WTC11 (cell line): ENCODE results near the gene PNMA6E. TPM values are rescaled to one million over a fixed set of nuclear protein-coding genes. Genes with fewer than 3 reads are reported as not detected.
"Not testable (repeated sequence)": the region's sequence is repeated elsewhere in the genome, so short reads cannot be mapped to it uniquely, and the experiment has no call there.

ENCODE experiments used
- ATAC-seq: fragments of 200-7000 bp; cut with Tn5 transposase; 2 replicates; pipeline ENCODE4 v1.10.0; 2021; ENCODE audit warnings: mild to moderate bottlenecking, moderate library complexity
- CTCF ChIA-PET: fragments of 300-600 bp; sonication (Branson Sonifier 250); formaldehyde crosslinking; loops from one replicate; lab custom pipeline; 2021; ENCODE audit warnings: antibody characterized with exemption; lab: Charles Lee
- POLR2A ChIA-PET: fragments of 350-600 bp; sonication (Branson Sonifier 250); formaldehyde crosslinking; loops from one replicate; lab custom pipeline; 2021; ENCODE audit warnings: antibody characterized with exemption; lab: Charles Lee
- DNase-seq: peaks from one replicate; pipeline ENCODE4 v3.0.0; 2021; ENCODE audit warnings: low spot score
- H3K27ac Mint-ChIP-seq: 2 replicates; pipeline ENCODE4 v1.8.0; 2021; ENCODE audit warnings: mixed read lengths
- H3K27me3 Mint-ChIP-seq: 2 replicates; pipeline ENCODE4 v1.8.0; 2021; ENCODE audit warnings: low read depth, mild to moderate bottlenecking, moderate library complexity, mixed read lengths
- H3K36me3 Mint-ChIP-seq: 2 replicates; pipeline ENCODE4 v1.8.0; 2021; ENCODE audit warnings: mixed read lengths
- H3K4me1 Mint-ChIP-seq: 2 replicates; pipeline ENCODE4 v1.8.0; 2022; ENCODE audit warnings: mixed read lengths
- H3K4me3 Mint-ChIP-seq: 2 replicates; pipeline ENCODE4 v1.8.0; 2021; ENCODE audit warnings: mild to moderate bottlenecking, moderate library complexity, mixed read lengths
- H3K9me3 Mint-ChIP-seq: 2 replicates; pipeline ENCODE4 v1.8.0; 2021; ENCODE audit warnings: mixed read lengths
- AFF4 ChIP-seq: sonication (generic); formaldehyde crosslinking; IDR thresholded peaks from 2 replicates; pipeline ENCODE4 v1.8.1; 2023; ENCODE audit warnings: mild to moderate bottlenecking, missing genetic modification reagents, borderline replicate concordance
- CDX4 ChIP-seq: fragments of 250-450 bp; sonication (Bioruptor Pico); IDR thresholded peaks from 2 replicates; pipeline ENCODE4 v1.9.0; 2021; ENCODE audit warnings: moderate library complexity, mild to moderate bottlenecking, inconsistent platforms, borderline replicate concordance
- CREB1 ChIP-seq: sonication (generic); formaldehyde crosslinking; IDR thresholded peaks from 2 replicates; pipeline ENCODE4 v1.8.0; 2023; ENCODE audit warnings: mild to moderate bottlenecking, missing genetic modification reagents
- MXD4 ChIP-seq: fragments of 250-450 bp; sonication (Bioruptor Pico); IDR thresholded peaks from 2 replicates; pipeline ENCODE4 v1.8.0; 2021; ENCODE audit warnings: mild to moderate bottlenecking, moderate library complexity, borderline replicate concordance
- TCF7 ChIP-seq: sonication (generic); formaldehyde crosslinking; IDR thresholded peaks from 2 replicates; pipeline ENCODE4 v1.8.0; 2022; ENCODE audit warnings: mild to moderate bottlenecking, low read depth, missing genetic modification reagents, moderate library complexity
- ZMAT4 ChIP-seq: fragments of 250-450 bp; sonication (Bioruptor Pico); IDR thresholded peaks from 2 replicates; pipeline ENCODE4 v1.9.0; 2021; ENCODE audit warnings: mild to moderate bottlenecking
- ZNF121 ChIP-seq: sonication (generic); formaldehyde crosslinking; IDR thresholded peaks from 2 replicates; pipeline ENCODE4 v1.8.0; 2023; ENCODE audit warnings: missing genetic modification reagents
- ZNF232 ChIP-seq: sonication (generic); formaldehyde crosslinking; IDR thresholded peaks from 2 replicates; pipeline ENCODE4 v1.8.0; 2022; ENCODE audit warnings: mild to moderate bottlenecking, missing genetic modification reagents
- ZNF281 ChIP-seq: sonication (generic); formaldehyde crosslinking; IDR thresholded peaks from 2 replicates; pipeline ENCODE4 v1.8.0; 2023; ENCODE audit warnings: mild to moderate bottlenecking, missing genetic modification reagents
- ZNF396 ChIP-seq: fragments of 250-450 bp; sonication (Bioruptor Pico); IDR thresholded peaks from 2 replicates; pipeline ENCODE4 v1.8.0; 2021; ENCODE audit warnings: mild to moderate bottlenecking, moderate library complexity, borderline replicate concordance
- total RNA-seq: library from RNA; stranded (reverse); gene quantifications from 3 replicates; pipeline ENCODE4 v1.2.3, GENCODE V29; 2021
- TF ChIP-seq, protein P1 (sequence below): sonication (generic); formaldehyde crosslinking; IDR thresholded peaks from 2 replicates; pipeline ENCODE4 v1.8.0; 2022; ENCODE audit warnings: mild to moderate bottlenecking, missing genetic modification reagents

Gene PNMA6E
- total RNA-seq, 1 experiment from 2014 or later: not detected

DNA sequence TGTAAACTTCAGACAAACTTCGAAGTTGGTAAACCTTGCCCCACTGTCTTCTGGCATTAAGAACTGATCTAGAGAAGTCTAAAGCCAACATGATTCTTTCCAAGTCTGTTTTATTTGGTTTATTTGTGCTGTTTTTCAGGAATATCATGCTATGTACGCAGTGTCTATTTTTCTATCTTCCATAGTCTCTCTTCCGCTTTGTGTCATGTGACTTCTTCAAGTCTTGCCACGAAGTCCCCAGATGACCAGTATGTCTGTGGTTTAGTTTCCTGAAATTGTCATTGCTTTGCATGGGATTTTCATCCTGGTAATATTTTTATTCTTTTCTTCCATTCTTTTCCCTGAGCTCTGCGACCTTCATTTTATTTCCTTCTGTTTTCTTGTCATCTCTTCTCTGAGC lies 15.1 kb downstream of the PNMA6E start (continued):
- no peak for TF ChIP-seq ZNF281
- TF ChIP-seq AFF4 (CRISPR knock-in tag): no peak
- TF ChIP-seq MXD4 (CRISPR knock-in tag): no peak
- no peak for TF ChIP-seq TCF7 (CRISPR knock-in tag)
- TF ChIP-seq ZNF232 (CRISPR knock-in tag): no peak
- no peak for TF ChIP-seq CDX4 (CRISPR knock-in tag)

- DNase-seq, H3K4me1 Mint-ChIP-seq, H3K27me3 Mint-ChIP-seq, POLR2A ChIA-PET, ATAC-seq, H3K36me3 Mint-ChIP-seq, H3K4me3 Mint-ChIP-seq, H3K27ac Mint-ChIP-seq, H3K9me3 Mint-ChIP-seq: not testable (repeated sequence)
- peak; percentile 13; the same call in 1 of the 2 replicates for TF ChIP-seq ZNF121 (CRISPR knock-in tag)
- CTCF ChIA-PET: interaction anchor here (1.1 kb wide), 1 partner anchor 76 kb away, joined by 3 read pairs; no protein-coding TSS in a partner anchor
These were observed 16.2 kb downstream of the PNMA6E start for GRCh38 chrX:153384973-153385372.

GRCh38 chrX:153384390-153384789 lies 16.8 kb downstream of the PNMA6E start:
- TF ChIP-seq ZMAT4 (no peak), ZNF396 (CRISPR knock-in tag) (no peak), CREB1 (CRISPR knock-in tag) (no peak)
- TF ChIP-seq, protein P1, sequence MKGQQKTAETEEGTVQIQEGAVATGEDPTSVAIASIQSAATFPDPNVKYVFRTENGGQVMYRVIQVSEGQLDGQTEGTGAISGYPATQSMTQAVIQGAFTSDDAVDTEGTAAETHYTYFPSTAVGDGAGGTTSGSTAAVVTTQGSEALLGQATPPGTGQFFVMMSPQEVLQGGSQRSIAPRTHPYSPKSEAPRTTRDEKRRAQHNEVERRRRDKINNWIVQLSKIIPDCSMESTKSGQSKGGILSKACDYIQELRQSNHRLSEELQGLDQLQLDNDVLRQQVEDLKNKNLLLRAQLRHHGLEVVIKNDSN (CRISPR knock-in tag): no peak
- DNase-seq: no peak
- CTCF ChIA-PET: interaction anchor here (1.1 kb wide), 1 partner anchor 76 kb away, joined by 3 read pairs; no protein-coding TSS in a partner anchor
- H3K9me3 Mint-ChIP-seq: no peaks in the 10 kb centered on the region
- no peaks in the 10 kb centered on the region for H3K27me3 Mint-ChIP-seq
- no peaks in the 10 kb centered on the region for H3K4me1 Mint-ChIP-seq
- no peak for ATAC-seq
- H3K27ac Mint-ChIP-seq: no peak overlapping the region
- no peak overlapping the region for H3K4me3 Mint-ChIP-seq
- POLR2A ChIA-PET: no interaction called here
- H3K36me3 Mint-ChIP-seq: no peaks in the 10 kb centered on the region
